ENCODE data around the gene MOGAT2.

Gene MOGAT2

GRCh38 chr11:75768909-75769771, 51.5 kb downstream of the MOGAT2 start:
- H3K27ac ChIP-seq, result peak overlapping the region; percentile 86

GRCh38 chr11:75770102-75770501, 52.5 kb downstream of the MOGAT2 start:
- no peak for TF ChIP-seq CTCF (conservative IDR thresholded peaks at IDR 0.05)
- TF ChIP-seq ZFX (IDR thresholded peaks at IDR 0.05), result no peak

More at GRCh38 chr11:75768909-75769771, 51.5 kb downstream of the MOGAT2 start:
- TF ChIP-seq CTCF (conservative IDR thresholded peaks at IDR 0.05), result no peak
- no peak for TF ChIP-seq ZFX (IDR thresholded peaks at IDR 0.05)

GRCh38 chr11:75771646-75772410, 54.2 kb downstream of the MOGAT2 start:
- TF ChIP-seq CTCF (conservative IDR thresholded peaks at IDR 0.05), result no peak
- no peak for TF ChIP-seq ZFX (IDR thresholded peaks at IDR 0.05)
- no peak overlapping the region for H3K27ac ChIP-seq

More at GRCh38 chr11:75770102-75770501, 52.5 kb downstream of the MOGAT2 start:
- H3K27ac ChIP-seq, result no peak overlapping the region

GRCh38 chr11:75773595-75774353, 56.1 kb downstream of the MOGAT2 start:
- no peak for TF ChIP-seq ZFX (IDR thresholded peaks at IDR 0.05)
- TF ChIP-seq CTCF (conservative IDR thresholded peaks at IDR 0.05), result no peak
- H3K27ac ChIP-seq, result peak overlapping the region; percentile 4; the same call in 1 of the 2 replicates

- no peak overlapping the region for H3K27ac ChIP-seq
- no peak for TF ChIP-seq CTCF (conservative IDR thresholded peaks at IDR 0.05)
- TF ChIP-seq ZFX (IDR thresholded peaks at IDR 0.05), result no peak
Measured at GRCh38 chr11:75775056-75775455, 57.4 kb downstream of the MOGAT2 start.

- TF ChIP-seq ZFX (IDR thresholded peaks at IDR 0.05), result no peak
- H3K27ac ChIP-seq, result no peak overlapping the region
Measured at GRCh38 chr11:75776546-75776945, 58.9 kb downstream of the MOGAT2 start.

GRCh38 chr11:75777461-75778110, 59.9 kb downstream of the MOGAT2 start:
- TF ChIP-seq CTCF (conservative IDR thresholded peaks at IDR 0.05) (no peak), ZFX (IDR thresholded peaks at IDR 0.05) (no peak)
- no peak overlapping the region for H3K27ac ChIP-seq

All from C4-2B (cell line).